ENCODE data around the gene FKBP9.

The FKBP9 gene

GRCh38 chr7:32921896-32922295 lies 35.3 kb upstream of the FKBP9 start:
- TF ChIP-seq, protein P1, sequence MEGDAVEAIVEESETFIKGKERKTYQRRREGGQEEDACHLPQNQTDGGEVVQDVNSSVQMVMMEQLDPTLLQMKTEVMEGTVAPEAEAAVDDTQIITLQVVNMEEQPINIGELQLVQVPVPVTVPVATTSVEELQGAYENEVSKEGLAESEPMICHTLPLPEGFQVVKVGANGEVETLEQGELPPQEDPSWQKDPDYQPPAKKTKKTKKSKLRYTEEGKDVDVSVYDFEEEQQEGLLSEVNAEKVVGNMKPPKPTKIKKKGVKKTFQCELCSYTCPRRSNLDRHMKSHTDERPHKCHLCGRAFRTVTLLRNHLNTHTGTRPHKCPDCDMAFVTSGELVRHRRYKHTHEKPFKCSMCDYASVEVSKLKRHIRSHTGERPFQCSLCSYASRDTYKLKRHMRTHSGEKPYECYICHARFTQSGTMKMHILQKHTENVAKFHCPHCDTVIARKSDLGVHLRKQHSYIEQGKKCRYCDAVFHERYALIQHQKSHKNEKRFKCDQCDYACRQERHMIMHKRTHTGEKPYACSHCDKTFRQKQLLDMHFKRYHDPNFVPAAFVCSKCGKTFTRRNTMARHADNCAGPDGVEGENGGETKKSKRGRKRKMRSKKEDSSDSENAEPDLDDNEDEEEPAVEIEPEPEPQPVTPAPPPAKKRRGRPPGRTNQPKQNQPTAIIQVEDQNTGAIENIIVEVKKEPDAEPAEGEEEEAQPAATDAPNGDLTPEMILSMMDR (IDR thresholded peaks at IDR 0.05; ENCODE audit: low read depth, low read length): no peak
- peaks cover 31% of the 10 kb centered on the region for H3K36me3 ChIP-seq
- no peak overlapping the region for H3K27ac ChIP-seq

GRCh38 chr7:32928785-32929298 lies 28.4 kb upstream of the FKBP9 start:
- Histone ChIP-seq H3K27me3 (ENCODE audit: insufficient read depth, low read depth, severe bottlenecking) (no peaks in the 10 kb centered on the region), H3K36me3 (peaks cover 42% of the 10 kb centered on the region), H3K27ac (no peak overlapping the region), H3K9me3 (ENCODE audit: severe bottlenecking) (no peaks in the 10 kb centered on the region), H3K4me3 (ENCODE audit: low read depth, low read length) (no peak overlapping the region)
- TF ChIP-seq, protein P1 (IDR thresholded peaks at IDR 0.05; ENCODE audit: low read depth, low read length): no peak
- no peak for DNase-seq

More at GRCh38 chr7:32921896-32922295, 35.3 kb upstream of the FKBP9 start:
- no peak for DNase-seq
- no peak overlapping the region for H3K4me3 ChIP-seq (ENCODE audit: low read depth, low read length)
- no peaks in the 10 kb centered on the region for H3K9me3 ChIP-seq (ENCODE audit: severe bottlenecking)
- no peaks in the 10 kb centered on the region for H3K27me3 ChIP-seq (ENCODE audit: insufficient read depth, low read depth, severe bottlenecking)

DNA sequence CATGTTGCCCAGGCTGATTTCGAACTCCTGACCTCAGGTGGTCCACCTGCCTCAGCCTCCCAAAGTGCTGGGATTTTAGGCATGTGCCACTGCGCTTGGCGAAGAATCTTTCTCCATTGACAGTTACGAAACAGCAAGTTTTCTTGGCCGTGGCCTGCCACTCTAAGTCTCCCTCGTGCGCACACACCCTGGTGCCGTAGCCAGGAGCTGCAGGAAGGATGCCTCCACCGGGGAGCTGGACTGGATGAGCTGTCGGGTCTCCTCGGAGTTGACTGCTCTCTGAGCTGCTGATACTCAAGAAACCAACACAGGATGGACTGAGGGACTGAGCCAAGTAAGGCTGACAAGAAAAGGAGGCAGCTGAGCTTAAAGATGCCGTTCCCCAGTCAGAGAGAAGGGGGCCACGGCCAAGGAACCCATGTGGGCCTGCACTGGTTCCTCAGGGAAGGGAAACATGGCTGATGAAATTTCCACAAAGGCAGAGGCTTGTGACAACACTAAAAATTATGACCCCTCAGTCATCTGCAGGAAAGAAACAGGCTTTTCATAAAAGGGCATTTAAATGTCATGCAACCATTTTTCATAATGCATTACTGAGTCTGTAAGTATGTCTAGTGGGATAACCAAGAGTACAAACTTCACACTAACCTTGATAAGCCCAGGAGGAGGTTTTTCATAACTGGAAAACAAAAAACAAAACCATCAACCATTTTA lies 27.7 kb upstream of the FKBP9 start:
- no peak for DNase-seq
- no peaks in the 10 kb centered on the region for H3K9me3 ChIP-seq (ENCODE audit: severe bottlenecking)

GRCh38 chr7:32930378-32930777 lies 26.9 kb upstream of the FKBP9 start:
- DNase-seq: no peak
- H3K9me3 ChIP-seq (ENCODE audit: severe bottlenecking): no peaks in the 10 kb centered on the region
- H3K4me3 ChIP-seq (ENCODE audit: low read depth, low read length): no peak overlapping the region
- TF ChIP-seq, protein P1 (IDR thresholded peaks at IDR 0.05; ENCODE audit: low read depth, low read length): no peak
- H3K36me3 ChIP-seq: peaks cover 39% of the 10 kb centered on the region
- no peaks in the 10 kb centered on the region for H3K27me3 ChIP-seq (ENCODE audit: insufficient read depth, low read depth, severe bottlenecking)
- no peak overlapping the region for H3K27ac ChIP-seq

More for the DNA sequence above, 27.7 kb upstream of the FKBP9 start:
- no peaks in the 10 kb centered on the region for H3K27me3 ChIP-seq (ENCODE audit: insufficient read depth, low read depth, severe bottlenecking)
- H3K36me3 ChIP-seq: peaks cover 39% of the 10 kb centered on the region
- no peak overlapping the region for H3K27ac ChIP-seq
- H3K4me3 ChIP-seq (ENCODE audit: low read depth, low read length): no peak overlapping the region
- TF ChIP-seq, protein P1 (IDR thresholded peaks at IDR 0.05; ENCODE audit: low read depth, low read length): no peak

- TF ChIP-seq, protein P1 (IDR thresholded peaks at IDR 0.05; ENCODE audit: low read depth, low read length): no peak
- Histone ChIP-seq H3K27me3 (ENCODE audit: insufficient read depth, low read depth, severe bottlenecking) (no peaks in the 10 kb centered on the region), H3K36me3 (peaks cover 18% of the 10 kb centered on the region), H3K27ac (no peak overlapping the region), H3K4me3 (ENCODE audit: low read depth, low read length) (no peak overlapping the region), H3K9me3 (ENCODE audit: severe bottlenecking) (no peaks in the 10 kb centered on the region)
- DNase-seq: no peak
These were observed 21.7 kb upstream of the FKBP9 start for GRCh38 chr7:32935558-32935957.
